ENCODE results near the gene MRPS11. TPM values are rescaled to one million over a fixed set of nuclear protein-coding genes. Genes with fewer than 3 reads are reported as not detected.
A peak's percentile ranks its signal among the peaks of the same experiment; 100 is the strongest.

The MRPS11 gene
- total and polyA plus RNA-seq, 8 donors: 14.3 to 85.5 (median 42.3) TPM

DNA sequence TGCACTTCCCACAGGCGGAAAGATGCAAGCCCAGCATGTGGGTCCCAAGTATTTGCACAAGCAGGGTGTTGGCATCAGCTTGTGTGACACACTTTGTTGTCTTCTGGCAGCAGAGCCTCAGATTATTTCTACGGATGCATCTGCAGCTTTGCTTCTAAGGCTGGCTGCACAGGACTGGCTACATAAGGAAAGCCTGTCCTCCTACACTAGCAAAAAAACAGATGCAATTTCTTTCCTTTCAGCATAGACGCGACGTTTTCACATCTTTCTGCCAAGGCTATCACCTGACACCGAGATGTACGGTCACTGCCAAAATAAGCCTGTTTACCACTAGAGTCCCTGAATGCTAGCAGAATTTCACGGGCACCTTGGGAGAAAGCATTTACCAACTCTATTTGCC, 13.5 kb downstream of the MRPS11 start:
- Histone ChIP-seq H3K4me3 (no peak overlapping the region), H3K27me3 (no peaks in the 10 kb centered on the region), H3K36me3 (peaks cover 0 to 57% (median 41%) of the 10 kb centered on the region in 4 donors), H3K4me1 (peaks cover 0 to 14% (median 8%) of the 10 kb centered on the region in 4 donors), H3K9me3 (no peaks in the 10 kb centered on the region), H3K27ac (no peak overlapping the region)
- TF ChIP-seq POLR2A (IDR thresholded peaks at IDR 0.05) (no peak), POLR2AphosphoS5 (IDR thresholded peaks at IDR 0.05) (no peak)
- intact Hi-C loops (cut with DNase I; ENCODE audit: low total_unique reads): no loop called here
- 70 to 84% (median 77%) methylated on average over 8 of the region's 8 CpGs for WGBS, 5 donors
- DNase-seq: no peak

DNA sequence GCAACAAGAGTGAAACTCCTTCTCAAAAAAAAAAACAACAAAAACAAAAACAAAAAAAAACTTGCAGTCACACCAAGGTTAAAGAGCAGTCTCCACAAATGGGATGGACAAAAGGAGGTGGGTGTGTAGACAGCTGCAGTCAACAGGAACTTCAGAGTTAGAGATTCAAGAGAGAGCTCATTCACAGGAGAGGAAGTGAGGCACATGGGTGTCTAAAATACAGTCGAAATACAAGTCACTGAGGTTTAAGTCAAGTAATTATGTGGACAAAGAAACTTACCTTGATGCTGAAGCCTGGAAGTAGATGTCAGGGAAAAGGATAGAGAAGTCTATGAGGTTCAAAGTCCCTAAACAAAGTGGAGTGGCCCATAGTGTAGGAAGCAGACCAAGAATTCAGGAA, 14.8 kb downstream of the MRPS11 start:
- H3K27me3 ChIP-seq: no peaks in the 10 kb centered on the region
- peaks cover 0 to 2% (median 0%) of the 10 kb centered on the region in 4 donors for H3K4me1 ChIP-seq
- H3K27ac ChIP-seq: no peak overlapping the region
- H3K9me3 ChIP-seq: no peaks in the 10 kb centered on the region
- TF ChIP-seq CTCF (IDR thresholded peaks at IDR 0.05) (no peak), POLR2A (IDR thresholded peaks at IDR 0.05) (no peak), EP300 (IDR thresholded peaks at IDR 0.05) (no peak), POLR2AphosphoS5 (IDR thresholded peaks at IDR 0.05) (no peak)
- H3K4me3 ChIP-seq: no peak overlapping the region
- DNase-seq: no peak
- intact Hi-C loops (cut with DNase I; ENCODE audit: low total_unique reads): no loop called here
- 50 to 63% (median 56%) methylated on average over 1 of the region's 1 CpG for WGBS, 5 donors
- peaks cover 0 to 44% (median 30%) of the 10 kb centered on the region in 4 donors for H3K36me3 ChIP-seq

DNA sequence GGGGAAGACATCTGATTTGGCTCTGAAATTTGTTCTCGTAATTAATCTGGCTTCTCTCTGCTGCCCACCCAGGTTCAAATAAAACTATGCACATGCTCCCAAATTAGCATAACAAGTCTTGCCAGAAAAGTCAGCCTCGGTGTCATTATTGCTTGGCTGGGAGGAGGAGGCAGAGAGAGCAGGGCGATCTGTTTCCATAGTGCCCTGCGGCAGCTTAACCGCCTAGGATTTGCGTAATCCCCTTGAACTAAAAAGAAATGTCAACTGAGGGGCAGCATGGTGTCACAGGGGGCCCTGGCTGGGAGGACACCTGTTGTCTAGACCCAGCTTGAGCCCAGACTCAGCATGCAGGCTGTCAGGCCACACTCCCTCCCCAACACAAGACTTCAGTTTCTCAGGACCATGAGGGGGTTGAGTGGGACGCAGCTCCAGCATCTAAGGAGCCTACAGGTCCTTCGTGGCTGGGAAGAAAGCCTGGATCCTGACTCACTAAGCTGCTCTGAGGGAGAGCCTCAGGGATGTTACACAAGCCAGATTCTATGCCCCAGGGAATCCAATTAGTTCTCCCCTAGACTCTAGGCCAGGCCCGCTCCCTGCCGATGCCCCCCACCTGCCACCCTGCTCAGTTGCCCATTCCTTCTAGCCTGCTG, 17.3 kb downstream of the MRPS11 start:
- Histone ChIP-seq H3K27me3 (no peaks in the 10 kb centered on the region), H3K4me1 (no peaks in the 10 kb centered on the region), H3K27ac (no peak overlapping the region), H3K9me3 (no peaks in the 10 kb centered on the region), H3K4me3 (no peak overlapping the region), H3K36me3 (peaks cover 0 to 19% (median 7%) of the 10 kb centered on the region in 4 donors)
- intact Hi-C loops (cut with DNase I; ENCODE audit: low total_unique reads): no loop called here
- TF ChIP-seq CTCF (IDR thresholded peaks at IDR 0.05): no peak
- TF ChIP-seq EP300 (IDR thresholded peaks at IDR 0.05): no peak
- no peak for TF ChIP-seq POLR2AphosphoS5 (IDR thresholded peaks at IDR 0.05)
- TF ChIP-seq POLR2A (IDR thresholded peaks at IDR 0.05): no peak
- 37 to 54% (median 50%) methylated on average over 9 to 10 of the region's 10 CpGs for WGBS, 5 donors
- DNase-seq: peak in 1 of 2 donors; percentile 44

DNA sequence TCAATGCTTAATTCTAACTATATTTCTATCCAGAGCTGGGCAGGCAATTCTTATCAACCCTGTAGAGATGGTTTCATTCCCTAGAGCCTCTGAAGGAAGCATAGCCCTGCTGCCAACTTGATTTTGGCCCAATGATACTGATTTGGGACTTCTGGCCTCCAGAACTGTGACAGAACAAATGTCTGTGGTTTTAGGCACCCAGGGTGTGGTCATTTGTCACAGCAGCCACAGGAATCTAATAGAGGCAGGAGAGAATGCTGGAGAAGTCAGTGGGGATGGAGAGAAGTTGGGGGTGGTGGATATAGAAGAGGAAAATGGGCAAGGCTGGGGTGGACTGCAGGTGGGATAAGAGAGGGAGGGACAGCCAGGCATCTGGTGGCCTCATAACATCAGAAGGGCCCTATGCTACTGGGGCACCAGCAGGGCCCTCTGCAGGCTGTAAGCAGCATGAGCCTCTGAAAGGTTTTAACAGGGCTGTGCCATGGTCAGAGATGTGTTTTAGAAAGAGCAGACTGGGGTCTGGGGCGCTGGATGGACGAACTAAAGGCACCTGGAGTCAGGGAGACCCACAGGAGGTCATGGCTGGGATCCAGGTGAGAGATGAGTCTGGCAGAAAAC, 19.8 kb downstream of the MRPS11 start:
- no peak for DNase-seq
- Histone ChIP-seq H3K27ac (no peak overlapping the region), H3K4me1 (no peaks in the 10 kb centered on the region), H3K27me3 (no peaks in the 10 kb centered on the region), H3K36me3 (no peaks in the 10 kb centered on the region), H3K9me3 (no peaks in the 10 kb centered on the region), H3K4me3 (no peak overlapping the region)
- intact Hi-C loops (cut with DNase I; ENCODE audit: low total_unique reads): no loop called here
- 65 to 88% (median 77%) methylated on average over 2 of the region's 2 CpGs for WGBS, 5 donors
- TF ChIP-seq EP300 (IDR thresholded peaks at IDR 0.05): no peak
- no peak for TF ChIP-seq POLR2AphosphoS5 (IDR thresholded peaks at IDR 0.05)
- TF ChIP-seq CTCF (IDR thresholded peaks at IDR 0.05): no peak
- no peak for TF ChIP-seq POLR2A (IDR thresholded peaks at IDR 0.05)

All from stomach (tissue), 9 donors.